ENCODE data around the gene CRK.

- TF ChIP-seq CTCF (IDR thresholded peaks at IDR 0.05) (no peak), POLR2A (IDR thresholded peaks at IDR 0.05) (no peak), EP300 (IDR thresholded peaks at IDR 0.05) (no peak)
Measured at GRCh38 chr17:1449412-1449967, 6.5 kb downstream of the CRK start.
